Activated naive CD4-positive, alpha-beta T cell treated with anti-CD3 and anti-CD28 coated beads, Interleukin-2, amount 50 U/mL, for 24 hours (primary cell): ENCODE data around the gene CARMIL3.
A peak's percentile ranks its signal among the peaks of the same experiment; 100 is the strongest.
"Not testable (repeated sequence)": the region's sequence is repeated elsewhere in the genome, so short reads cannot be mapped to it uniquely, and the experiment has no call there.

Experiments
- H3K27ac Mint-ChIP-seq: one replicate; pipeline ENCODE4 v1.8.0; 2021; ENCODE audit warnings: mild to moderate bottlenecking, mixed read lengths
- H3K27me3 Mint-ChIP-seq: one replicate; pipeline ENCODE4 v1.8.0; 2021; ENCODE audit warnings: mixed read lengths
- H3K36me3 Mint-ChIP-seq: one replicate; pipeline ENCODE4 v1.8.0; 2021; ENCODE audit warnings: mixed read lengths
- H3K4me1 Mint-ChIP-seq: one replicate; pipeline ENCODE4 v1.8.0; 2021; ENCODE audit warnings: mixed read lengths
- H3K4me3 Mint-ChIP-seq: one replicate; pipeline ENCODE4 v1.8.0; 2021; ENCODE audit warnings: mild to moderate bottlenecking, mixed read lengths
- H3K9me3 Mint-ChIP-seq: one replicate; pipeline ENCODE4 v1.8.0; 2021; ENCODE audit warnings: mixed read lengths

Gene CARMIL3

GRCh38 chr14:24103451-24103850, 51.6 kb downstream of the CARMIL3 start:
- Mint-ChIP-seq H3K4me3 (no peak overlapping the region), H3K36me3 (peaks cover 22% of the 10 kb centered on the region)

GRCh38 chr14:24105609-24106239, 53.9 kb downstream of the CARMIL3 start:
- H3K4me3 Mint-ChIP-seq, H3K27me3 Mint-ChIP-seq, H3K9me3 Mint-ChIP-seq, H3K27ac Mint-ChIP-seq: not testable (repeated sequence)
- Mint-ChIP-seq H3K4me1 (peaks cover 15% of the 10 kb centered on the region), H3K36me3 (peaks cover 15% of the 10 kb centered on the region)

More at GRCh38 chr14:24103451-24103850, 51.6 kb downstream of the CARMIL3 start:
- Mint-ChIP-seq H3K4me1 (peaks cover 4% of the 10 kb centered on the region), H3K27me3 (no peaks in the 10 kb centered on the region), H3K27ac (no peak overlapping the region), H3K9me3 (no peaks in the 10 kb centered on the region)

GRCh38 chr14:24106672-24107271, 55.0 kb downstream of the CARMIL3 start:
- peaks cover 13% of the 10 kb centered on the region for H3K36me3 Mint-ChIP-seq
- H3K4me3 Mint-ChIP-seq = no peak overlapping the region
- H3K9me3 Mint-ChIP-seq = no peaks in the 10 kb centered on the region
- no peaks in the 10 kb centered on the region for H3K27me3 Mint-ChIP-seq
- H3K27ac Mint-ChIP-seq = no peak overlapping the region
- H3K4me1 Mint-ChIP-seq = peaks cover 16% of the 10 kb centered on the region

- H3K27me3 Mint-ChIP-seq = no peaks in the 10 kb centered on the region
- H3K9me3 Mint-ChIP-seq = no peaks in the 10 kb centered on the region
- no peak overlapping the region for H3K4me3 Mint-ChIP-seq
- H3K27ac Mint-ChIP-seq = peak overlapping the region; percentile 93
- peaks cover 9% of the 10 kb centered on the region for H3K36me3 Mint-ChIP-seq
- peaks cover 16% of the 10 kb centered on the region for H3K4me1 Mint-ChIP-seq
Observed at GRCh38 chr14:24108336-24108874, 56.6 kb downstream of the CARMIL3 start.

- Mint-ChIP-seq H3K4me3 (no peak overlapping the region), H3K36me3 (no peaks in the 10 kb centered on the region), H3K9me3 (no peaks in the 10 kb centered on the region), H3K4me1 (peaks cover 17% of the 10 kb centered on the region), H3K27me3 (no peaks in the 10 kb centered on the region), H3K27ac (no peak overlapping the region)
Observed at GRCh38 chr14:24110060-24110459, 58.3 kb downstream of the CARMIL3 start.

GRCh38 chr14:24110523-24110922, 58.7 kb downstream of the CARMIL3 start:
- Mint-ChIP-seq H3K4me3 (no peak overlapping the region), H3K27ac (no peak overlapping the region)

GRCh38 chr14:24113379-24113800, 61.6 kb downstream of the CARMIL3 start:
- Mint-ChIP-seq H3K4me3 (peak overlapping the region; percentile 97), H3K4me1 (peaks cover 39% of the 10 kb centered on the region), H3K27ac (peak overlapping the region; percentile 99), H3K27me3 (no peaks in the 10 kb centered on the region), H3K36me3 (peaks cover 2% of the 10 kb centered on the region), H3K9me3 (no peaks in the 10 kb centered on the region)

More at GRCh38 chr14:24110523-24110922, 58.7 kb downstream of the CARMIL3 start:
- no peaks in the 10 kb centered on the region for H3K36me3 Mint-ChIP-seq
- H3K4me1 Mint-ChIP-seq = peaks cover 22% of the 10 kb centered on the region
- no peaks in the 10 kb centered on the region for H3K27me3 Mint-ChIP-seq
- H3K9me3 Mint-ChIP-seq = no peaks in the 10 kb centered on the region

- peaks cover 33% of the 10 kb centered on the region for H3K4me1 Mint-ChIP-seq
- no peaks in the 10 kb centered on the region for H3K9me3 Mint-ChIP-seq
- peaks cover 4% of the 10 kb centered on the region for H3K36me3 Mint-ChIP-seq
- H3K4me3 Mint-ChIP-seq = peak overlapping the region; percentile 97
- peak overlapping the region; percentile 99 for H3K27ac Mint-ChIP-seq
- no peaks in the 10 kb centered on the region for H3K27me3 Mint-ChIP-seq
Observed at GRCh38 chr14:24113801-24114531, 62.2 kb downstream of the CARMIL3 start.

GRCh38 chr14:24114532-24115421, 63.0 kb downstream of the CARMIL3 start, which contains the start of the genes DCAF11 and NRL:
TSS of gene DCAF11 (plus strand) at chr14:24114777. CDS start at chr14:24115595, 818 bp downstream.
TSS of gene NRL (minus strand) at chr14:24114949. CDS start at chr14:24082848, 32,101 bp downstream.
- Mint-ChIP-seq H3K4me1 (peaks cover 31% of the 10 kb centered on the region), H3K9me3 (no peaks in the 10 kb centered on the region), H3K4me3 (peak within 1 kb of the TSS; percentile 97), H3K27me3 (no peaks in the 10 kb centered on the region), H3K27ac (peak within 1 kb of the TSS; percentile 99), H3K36me3 (peaks cover 4% of the 10 kb centered on the region)

- H3K36me3 Mint-ChIP-seq = peaks cover 4% of the 10 kb centered on the region
- peak overlapping the region; percentile 99 for H3K27ac Mint-ChIP-seq
- H3K27me3 Mint-ChIP-seq = no peaks in the 10 kb centered on the region
- peaks cover 29% of the 10 kb centered on the region for H3K4me1 Mint-ChIP-seq
- H3K4me3 Mint-ChIP-seq = peak overlapping the region; percentile 97
- no peaks in the 10 kb centered on the region for H3K9me3 Mint-ChIP-seq
Observed at GRCh38 chr14:24115422-24116127, 63.8 kb downstream of the CARMIL3 start.

GRCh38 chr14:24116128-24116814, 64.5 kb downstream of the CARMIL3 start:
- H3K27ac Mint-ChIP-seq = peak overlapping the region; percentile 74
- H3K4me3 Mint-ChIP-seq = peak overlapping the region; percentile 97
- no peaks in the 10 kb centered on the region for H3K9me3 Mint-ChIP-seq
- H3K36me3 Mint-ChIP-seq = peaks cover 4% of the 10 kb centered on the region
- H3K27me3 Mint-ChIP-seq = no peaks in the 10 kb centered on the region
- peaks cover 26% of the 10 kb centered on the region for H3K4me1 Mint-ChIP-seq

- H3K4me1 Mint-ChIP-seq = peaks cover 26% of the 10 kb centered on the region
- H3K27me3 Mint-ChIP-seq = no peaks in the 10 kb centered on the region
- H3K27ac Mint-ChIP-seq = peak overlapping the region; percentile 74
- no peaks in the 10 kb centered on the region for H3K9me3 Mint-ChIP-seq
- no peak overlapping the region for H3K4me3 Mint-ChIP-seq
- peaks cover 6% of the 10 kb centered on the region for H3K36me3 Mint-ChIP-seq
Observed at GRCh38 chr14:24117179-24117578, 65.4 kb downstream of the CARMIL3 start.
